Hematopoietic multipotent progenitor cell (in vitro differentiated cells): ENCODE results near the gene CFAP58. TPM values are rescaled to one million over a fixed set of nuclear protein-coding genes. Genes with fewer than 3 reads are reported as not detected.
"Not testable (repeated sequence)": the region's sequence is repeated elsewhere in the genome, so short reads cannot be mapped to it uniquely, and the experiment has no call there.

Experiments
- DNase-seq, 3 donors: peaks; one replicate each; pipeline ENCODE4 v3.0.0-alpha.2; 2011 to 2015; ENCODE audit warnings: low read depth in 2 of 3, low spot score in 2 of 3
- total RNA-seq: library from RNA; depleted of rRNA; stranded (reverse); fragments of >200 nt; gene quantifications from one replicate; pipeline ENCODE4 v1.2.3, GENCODE V29; 2012

Gene CFAP58
- total RNA-seq, 1 donor: under 0.01 TPM

GRCh38 chr10:104424719-104425118 is 71.1 kb downstream of the CFAP58 start:
- DNase-seq: no peak

DNA sequence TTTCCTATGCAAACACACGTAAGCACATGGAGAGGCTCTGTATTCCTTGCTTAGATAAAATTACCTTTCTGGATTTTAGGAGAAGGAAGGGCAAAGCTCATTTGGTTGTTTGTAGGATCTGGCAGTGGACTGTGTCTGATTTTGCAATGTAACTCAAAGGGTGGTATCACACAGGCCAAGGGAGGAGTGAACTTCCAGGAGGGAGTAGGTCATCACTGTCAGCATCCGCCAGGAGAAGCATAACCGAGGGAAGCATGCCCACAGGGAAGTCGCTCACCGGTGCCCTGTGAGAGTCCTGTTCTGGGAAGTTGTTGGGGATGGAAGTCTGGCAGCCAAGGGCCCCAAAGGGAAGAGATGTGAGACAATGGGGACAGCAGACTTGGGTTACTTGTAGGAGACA is 74.4 kb downstream of the CFAP58 start:
- no peak for DNase-seq

- no peak for DNase-seq
Measured at GRCh38 chr10:104429846-104430245, 76.2 kb downstream of the CFAP58 start.

GRCh38 chr10:104430360-104430759 is 76.7 kb downstream of the CFAP58 start:
- DNase-seq: no peak

DNA sequence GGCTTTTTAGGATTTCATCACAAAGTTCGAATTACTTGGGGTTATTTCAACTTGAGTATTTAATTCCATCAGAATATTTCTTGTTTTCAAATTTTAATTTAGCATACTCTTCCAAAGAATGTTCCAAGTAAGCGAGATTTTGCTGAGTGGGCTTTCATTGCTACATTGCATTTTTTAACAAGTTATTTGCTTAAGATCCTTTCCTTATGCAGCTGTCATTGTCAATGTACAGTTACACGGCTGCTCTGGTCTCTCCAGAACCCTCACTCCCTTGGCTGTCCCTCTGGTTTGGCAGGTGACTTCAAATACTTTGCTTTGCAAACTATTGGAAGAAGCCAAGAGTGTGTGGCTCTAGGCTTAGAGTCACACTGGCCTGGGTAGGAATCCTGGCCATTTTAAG is 80.0 kb downstream of the CFAP58 start:
- DNase-seq: no peak

DNA sequence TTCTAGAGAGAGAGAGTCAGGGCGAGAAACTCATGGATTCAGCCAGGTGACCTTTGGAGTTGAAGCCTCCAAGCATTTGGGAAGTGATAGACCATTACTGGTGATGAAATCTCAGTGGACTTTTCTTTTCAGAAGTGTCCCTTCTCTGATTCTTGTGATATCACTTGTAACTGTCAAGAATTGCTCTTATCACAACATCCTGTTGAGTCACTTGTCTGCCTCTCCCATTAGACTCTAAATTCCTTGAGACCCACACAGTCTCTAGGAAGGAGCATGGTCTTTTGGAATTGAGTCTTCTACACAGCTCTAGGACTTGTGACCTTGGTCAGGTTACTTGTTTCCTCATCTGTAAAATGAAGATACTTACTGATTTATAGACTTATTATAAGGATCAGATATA is 81.0 kb downstream of the CFAP58 start:
- DNase-seq: no peak

DNA sequence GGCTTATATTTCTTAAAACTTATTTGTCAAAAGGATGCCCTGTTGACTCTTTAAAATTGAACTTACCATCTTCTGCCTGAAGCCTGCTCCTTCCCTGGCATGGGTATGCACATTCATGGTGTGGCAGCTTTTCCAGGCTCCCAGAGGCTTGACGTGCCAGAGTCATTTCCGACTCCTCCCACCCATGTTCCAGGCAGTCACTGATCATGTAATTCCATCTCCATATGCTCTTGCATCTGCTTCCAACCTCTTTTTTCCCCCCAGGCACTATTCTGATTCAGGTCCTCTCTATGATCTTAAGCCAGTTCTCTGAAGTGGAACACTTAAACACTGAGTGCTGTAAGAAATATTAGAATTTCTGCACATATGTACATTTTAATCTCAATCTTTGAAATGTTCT is 82.2 kb downstream of the CFAP58 start:
- no peak for DNase-seq

- DNase-seq: no peak
Measured at GRCh38 chr10:104437226-104437625, 83.6 kb downstream of the CFAP58 start.

GRCh38 chr10:104440221-104440620 is 86.6 kb downstream of the CFAP58 start:
- no peak for DNase-seq

- DNase-seq: peak in 2 of 3 donors; percentile 77 to 87
Measured at GRCh38 chr10:104441329-104442000, 87.8 kb downstream of the CFAP58 start.

- no peak for DNase-seq
Measured at GRCh38 chr10:104445359-104445758, 91.7 kb downstream of the CFAP58 start.

DNA sequence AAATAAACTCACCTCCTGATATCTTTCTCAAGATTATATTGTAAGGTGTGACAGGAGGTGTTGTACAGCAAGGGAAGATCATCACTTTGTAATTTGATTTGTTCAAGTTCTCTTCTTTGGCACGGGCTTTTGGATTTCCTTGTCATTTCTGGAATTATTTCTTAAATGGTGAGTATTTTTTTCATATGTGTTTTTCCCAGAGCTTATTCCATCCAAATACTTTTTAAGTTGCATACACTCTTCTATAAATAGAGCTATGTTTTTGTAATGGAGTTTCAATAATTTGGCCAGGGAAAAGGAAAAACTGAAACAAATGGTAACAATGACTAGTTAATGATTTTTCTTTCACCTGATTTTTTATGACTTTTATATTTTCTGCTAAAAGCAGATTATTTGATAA is 92.5 kb downstream of the CFAP58 start:
- DNase-seq: no peak

GRCh38 chr10:104447331-104447730 is 93.7 kb downstream of the CFAP58 start:
- DNase-seq: no peak

GRCh38 chr10:104447906-104448305 is 94.3 kb downstream of the CFAP58 start:
- no peak for DNase-seq

DNA sequence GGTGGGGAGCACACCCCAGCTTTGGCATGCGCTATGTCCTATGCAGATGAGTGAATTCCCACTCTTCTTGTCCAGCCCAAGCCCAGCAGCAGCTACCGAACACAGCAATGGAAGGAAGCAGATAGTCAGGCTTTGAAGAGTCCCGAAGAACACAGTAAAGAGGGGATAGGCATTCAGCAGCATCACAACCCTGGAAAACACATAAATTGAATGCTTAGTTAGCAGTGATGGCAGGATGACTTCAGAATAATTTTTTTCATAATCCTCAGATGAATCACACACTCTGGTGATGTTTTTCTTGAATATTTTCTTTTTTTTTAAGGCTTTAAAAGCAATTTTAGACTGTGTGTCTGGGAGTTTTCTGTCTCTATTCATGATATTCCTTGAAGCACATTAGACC is 95.8 kb downstream of the CFAP58 start:
- no peak for DNase-seq

GRCh38 chr10:104450490-104450889 is 96.9 kb downstream of the CFAP58 start:
- DNase-seq: no peak

- no peak for DNase-seq
Measured at GRCh38 chr10:104450954-104451353, 97.3 kb downstream of the CFAP58 start.

DNA sequence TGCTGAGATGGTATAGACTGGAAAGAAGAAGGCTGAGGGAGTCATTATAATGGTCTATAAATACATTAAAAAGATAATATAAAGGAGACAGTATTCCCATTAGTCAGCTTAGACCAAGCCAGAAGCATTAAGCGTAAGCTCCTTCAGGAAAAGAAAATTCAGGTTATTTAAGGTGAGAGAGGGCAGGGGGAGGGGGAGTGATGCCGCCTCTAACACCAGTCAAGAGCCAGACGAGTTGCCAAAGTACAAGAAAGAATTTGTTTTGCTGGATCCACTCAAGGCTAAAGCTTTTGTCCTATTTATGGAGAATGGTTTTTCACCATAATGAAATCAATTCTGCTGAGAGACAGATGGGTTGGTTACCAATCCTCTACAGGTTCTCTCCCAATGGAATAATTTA is 99.3 kb downstream of the CFAP58 start:
- DNase-seq: no peak

- peak in 2 of 3 donors; percentile 43 to 64 for DNase-seq
Measured at GRCh38 chr10:104456802-104457542, 103.3 kb downstream of the CFAP58 start.

- no peak for DNase-seq
Measured at GRCh38 chr10:104457543-104457828, 103.9 kb downstream of the CFAP58 start.

DNA sequence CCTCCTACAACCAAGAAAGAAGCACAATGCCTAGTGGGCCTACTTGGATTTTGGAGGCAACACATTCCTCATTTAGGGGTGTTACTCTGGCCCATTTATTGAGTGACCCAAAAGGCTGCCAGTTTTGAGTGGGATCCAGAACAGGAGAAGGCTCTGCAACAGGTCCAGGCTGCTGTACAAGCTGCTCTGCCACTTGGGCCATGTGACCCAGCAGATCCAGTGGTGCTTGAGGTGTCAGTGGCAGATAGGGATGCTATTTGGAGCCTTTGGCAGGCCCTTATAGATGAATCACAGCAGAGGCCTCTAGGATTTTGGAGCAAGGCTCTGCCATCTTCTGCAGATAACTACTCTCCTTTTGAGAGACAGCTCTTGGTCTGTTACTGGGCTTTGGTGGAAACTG is 111.9 kb downstream of the CFAP58 start:
- not testable (repeated sequence) for DNase-seq

DNA sequence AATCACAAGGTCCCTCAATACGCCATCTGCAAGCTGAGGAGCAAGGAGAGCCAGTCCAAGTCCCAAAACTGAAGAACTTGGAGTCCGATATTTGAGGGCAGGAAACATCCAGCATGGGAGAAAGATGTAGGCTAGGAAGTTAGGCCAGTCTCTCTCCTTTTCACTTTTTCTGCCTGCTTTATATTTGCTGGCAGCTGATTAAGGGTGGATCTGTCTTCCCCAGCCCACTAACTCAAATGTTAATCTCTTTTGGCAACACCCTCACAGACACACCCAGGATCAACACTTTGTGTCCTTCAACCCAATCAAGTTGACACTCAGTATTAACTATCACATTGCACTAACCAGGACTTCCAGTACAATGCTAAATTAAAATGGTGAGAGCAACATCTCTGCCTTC is 115.2 kb downstream of the CFAP58 start:
- not testable (repeated sequence) for DNase-seq

GRCh38 chr10:104472505-104472904 is 118.9 kb downstream of the CFAP58 start:
- no peak for DNase-seq
